K562 (cell line): ENCODE results near the gene AGAP1. TPM values are rescaled to one million over a fixed set of nuclear protein-coding genes. Genes with fewer than 3 reads are reported as not detected.

ENCODE experiments used
- ATAC-seq: fragments of 200-7000 bp; cut with Tn5 transposase; 3 replicates; pipeline ENCODE4 v1.9.1; 2020; ENCODE audit warnings: moderate library complexity
- BruUV-seq: library from RNA; stranded (reverse); fragments of 400-500 nt; replicated peaks from 2 replicates; lab custom pipeline; 2021; lab: Mats Ljungman, UMichigan
- CTCF ChIA-PET: fragments of 300-600 bp; formaldehyde crosslinking; extraction: SDS; loops from one replicate; lab custom pipeline; 2021; ENCODE audit warnings: low intra/inter-chr PET ratio; lab: Yijun Ruan, JAX
- POLR2A ChIA-PET: fragments of 300-600, 350-650 bp; sonication (Branson Sonifier 250); formaldehyde crosslinking; extraction: SDS; loops from one replicate; lab custom pipeline; 2021; ENCODE audit warnings: antibody characterized with exemption, inconsistent platforms; lab: Yijun Ruan, JAX
- DNase-seq, 4 experiments: peaks; one replicate each; pipeline versions ENCODE4 v3.0.0 to v3.0.0-alpha.2; 2011 to 2018; ENCODE audit warnings: low spot score in 3 of 4, mixed read lengths in 3 of 4; ENCODE audit errors: extremely low read depth in 1 of 4
- FAIRE-seq: peaks from 2 replicates; lab custom pipeline; 2011; peaks lifted over from hg19 to GRCh38; lab: Jason Lieb, UNC
- H2AFZ ChIP-seq: 2 replicates; pipeline ENCODE4 v1.6.0; 2011; ENCODE audit warnings: low read depth, low read length, control low read depth, inconsistent platforms
- H3K27ac ChIP-seq: fragments of 200-600 bp; 3 replicates; pipeline ENCODE4 v1.8.0; 2011; ENCODE audit warnings: low read depth, mild to moderate bottlenecking, control low read depth, inconsistent platforms, low read length, moderate library complexity, mixed read lengths; ENCODE audit errors: extremely low read depth
- H3K27me3 ChIP-seq, 2 experiments: fragments of 300-600 bp in 1 of 2; 2 replicates in 1 of 2; 3 replicates in 1 of 2; pipeline versions ENCODE4 v1.6.0 to v1.8.0; 2011; ENCODE audit warnings: inconsistent platforms in 2 of 2, low read length in 2 of 2, mild to moderate bottlenecking in 1 of 2, mixed read lengths in 1 of 2, moderate library complexity in 1 of 2; ENCODE audit not compliant: control insufficient read depth in 2 of 2, insufficient read depth in 2 of 2
- H3K36me3 ChIP-seq: fragments of 300-600 bp; 3 replicates; pipeline ENCODE4 v1.8.0; 2011; ENCODE audit warnings: mild to moderate bottlenecking, low read length, inconsistent platforms; ENCODE audit not compliant: control insufficient read depth, insufficient read depth
- H3K4me1 ChIP-seq, 2 experiments: fragments of 200-600 bp in 1 of 2; replicated peaks in 1 of 2; 2 replicates in 1 of 2; 3 replicates in 1 of 2; pipeline versions ENCODE4 v1.5.1 to v1.8.0; 2011; ENCODE audit warnings: inconsistent platforms in 2 of 2, low read length in 2 of 2, mild to moderate bottlenecking in 1 of 2, mixed read lengths in 1 of 2, moderate library complexity in 1 of 2; ENCODE audit not compliant: control insufficient read depth in 2 of 2, insufficient read depth in 2 of 2
- H3K4me2 ChIP-seq: 2 replicates; pipeline ENCODE4 v1.6.1; 2011; ENCODE audit warnings: low read length, control low read depth, inconsistent platforms, mixed read lengths; ENCODE audit not compliant: insufficient read depth
- H3K4me3 ChIP-seq: fragments of 200-600 bp; sonication (generic), shearing (Covaris generic); 2 replicates; pipeline ENCODE4 v1.5.1; 2016; ENCODE audit warnings: control low read depth, inconsistent platforms
- H3K79me2 ChIP-seq: fragments of 200-600 bp; 3 replicates; pipeline ENCODE4 v1.8.0; 2011; ENCODE audit warnings: low read length, inconsistent platforms; ENCODE audit not compliant: control insufficient read depth, insufficient read depth
- H3K9ac ChIP-seq, 2 experiments: 2 replicates each; pipeline versions ENCODE4 v1.6.0 to v1.6.1; 2011; ENCODE audit warnings: low read depth in 2 of 2, low read length in 2 of 2, control low read depth in 1 of 2, inconsistent platforms in 1 of 2, mild to moderate bottlenecking in 1 of 2, mixed read lengths in 1 of 2; ENCODE audit not compliant: insufficient read depth in 1 of 2
- H3K9me1 ChIP-seq: one replicate; pipeline ENCODE4 v1.6.0; 2011; ENCODE audit warnings: inconsistent platforms, mild to moderate bottlenecking, low read length, moderate library complexity; ENCODE audit not compliant: control insufficient read depth, insufficient read depth
- H3K9me3 ChIP-seq: replicated peaks from 2 replicates; pipeline ENCODE4 v1.5.1; 2011; ENCODE audit warnings: low read depth, low read length, inconsistent platforms; ENCODE audit not compliant: control insufficient read depth, insufficient read depth
- H4K20me1 ChIP-seq: replicated peaks from 2 replicates; pipeline ENCODE4 v1.6.1; 2011; ENCODE audit warnings: low read length, inconsistent platforms, mixed read lengths; ENCODE audit not compliant: control insufficient read depth, insufficient read depth
- ELF2 ChIP-seq: fragments of 250-450 bp; sonication (Bioruptor Pico); IDR thresholded peaks from 2 replicates; pipeline ENCODE4 v1.5.0; 2021; ENCODE audit warnings: mild to moderate bottlenecking
- EZH2 ChIP-seq: IDR thresholded peaks from 2 replicates; pipeline ENCODE4 v1.6.1; 2012; ENCODE audit warnings: low read depth, mild to moderate bottlenecking, inconsistent platforms, low read length, borderline replicate concordance
- HMGXB4 ChIP-seq: sonication (generic); formaldehyde crosslinking; IDR thresholded peaks from 2 replicates; pipeline ENCODE4 v1.8.1; 2023; ENCODE audit warnings: mild to moderate bottlenecking, missing genetic modification reagents
- MNT ChIP-seq, 2 experiments: fragments of 450-650 bp; conservative IDR thresholded peaks; 2 replicates each; pipeline ENCODE4 v1.6.1; 2017; ENCODE audit warnings: mild to moderate bottlenecking in 2 of 2, moderate library complexity in 2 of 2
- NELFE ChIP-seq: IDR thresholded peaks from 2 replicates; pipeline ENCODE4 v1.6.1; 2011; ENCODE audit warnings: mild to moderate bottlenecking; ENCODE audit not compliant: insufficient read depth, insufficient read length
- NFIC ChIP-seq: fragments of 450-650 bp; IDR thresholded peaks from 2 replicates; pipeline ENCODE4 v1.6.1; 2017; ENCODE audit warnings: mild to moderate bottlenecking, inconsistent platforms
- NRF1 ChIP-seq, 2 experiments: fragments of 450-650 bp; IDR thresholded peaks in 1 of 2; conservative IDR thresholded peaks in 1 of 2; 2 replicates each; pipeline ENCODE4 v1.6.1; 2014; ENCODE audit warnings: mild to moderate bottlenecking in 2 of 2
- PCBP2 ChIP-seq: fragments of 200-400 bp; formaldehyde crosslinking; IDR thresholded peaks from 2 replicates; pipeline ENCODE4 v1.6.1; 2018; ENCODE audit warnings: low read length, low read depth, mild to moderate bottlenecking, moderate library complexity; ENCODE audit not compliant: poor library complexity, severe bottlenecking
- SMARCE1 ChIP-seq: fragments of 450-650 bp; IDR thresholded peaks from 2 replicates; pipeline ENCODE4 v1.7.1; 2016; ENCODE audit warnings: mild to moderate bottlenecking
- SUPT5H ChIP-seq: fragments of 450-650 bp; IDR thresholded peaks from 2 replicates; pipeline ENCODE4 v1.6.1; 2016
- TAF7 ChIP-seq: fragments of 450-650 bp; IDR thresholded peaks from 2 replicates; pipeline ENCODE4 v1.6.1; 2016; ENCODE audit warnings: missing genetic modification characterization, missing compliant biosample characterization
- ZBTB49 ChIP-seq: sonication (generic); formaldehyde crosslinking; IDR thresholded peaks from 2 replicates; pipeline ENCODE4 v1.8.0; 2022; ENCODE audit warnings: missing genetic modification reagents, mild to moderate bottlenecking, borderline replicate concordance
- ZNF143 ChIP-seq: sonication (generic); formaldehyde crosslinking; IDR thresholded peaks from 2 replicates; pipeline ENCODE4 v1.9.0; 2022; ENCODE audit warnings: mild to moderate bottlenecking, missing genetic modification reagents
- ZNF175 ChIP-seq: fragments of 200-800 bp; sonication (Bioruptor generic); IDR thresholded peaks from 2 replicates; pipeline ENCODE4 v1.6.1; 2016; ENCODE audit warnings: low read depth, mild to moderate bottlenecking, missing genetic modification characterization, missing compliant biosample characterization
- ZNF347 ChIP-seq: fragments of 450-650 bp; formaldehyde crosslinking; IDR thresholded peaks from 2 replicates; pipeline ENCODE4 v1.4.0; 2020; ENCODE audit warnings: low read depth, mild to moderate bottlenecking, moderate library complexity
- WGBS: fragments of 100-300 bp; shearing (Covaris generic); methylation state at CpG from one replicate; pipeline ENCODE4 v1.1.6; 2016; ENCODE audit warnings: low coverage, mixed read lengths; ENCODE audit not compliant: insufficient coverage; ENCODE audit errors: missing lambda C conversion rate; 5-methylcytosine and 5-hydroxymethylcytosine counted together
- in situ Hi-C: fragments of 300-500 bp; cut with MboI; formaldehyde crosslinking; loops from 4 replicates; pipeline ENCODE4 v1.15.0; 2018; ENCODE audit warnings: inconsistent platforms, mixed read lengths
- intact Hi-C: fragments of 100-400 bp; cut with micrococcal nuclease; formaldehyde crosslinking; loops from 2 replicates; pipeline ENCODE4 v1.14.2; 2022
- polyA plus RNA-seq, 8 experiments: library from polyadenylated mRNA; depleted of rRNA in 4 of 8; stranded (reverse) in 5 of 8; unstranded in 3 of 8; fragments of >200 nt; fragmentation: Nextera tagmentation in 2 of 8; fragmentation: Illumina TruSeq in 1 of 8; extraction: Ambion mirVana in 2 of 8; extraction: Trizol in 1 of 8; gene quantifications; 2 replicates each; pipeline versions ENCODE4 v1.2.1 to v1.2.3, GENCODE V29; 2011 to 2014; ENCODE audit warnings: inconsistent platforms in 1 of 8, missing spikeins in 1 of 8
- total RNA-seq, 7 experiments: library from RNA; depleted of rRNA in 6 of 7; stranded (reverse); fragments of >200 nt in 6 of 7; fragmentation: Illumina TruSeq in 2 of 7; extraction: Trizol in 2 of 7; gene quantifications; 2 replicates each; pipeline versions ENCODE4 v1.2.1 to v1.2.3, GENCODE V29; 2011 to 2021; ENCODE audit warnings: low replicate concordance in 1 of 7

AGAP1 gene
- total and polyA plus RNA-seq, 9 of the 15 experiments (the other 6 are each of a cell fraction or from before 2014, with no cell fraction given): 1.3 to 24.0 (median 10.6) TPM

- TF ChIP-seq SUPT5H: no peak
- no peak for TF ChIP-seq PCBP2
- TF ChIP-seq ZNF175 (CRISPR knock-in tag): no peak
- TF ChIP-seq MNT (conservative IDR thresholded peaks at IDR 0.05): no peak
- no peak for TF ChIP-seq NFIC
- no peak for TF ChIP-seq TAF7 (tag)
- no peak for TF ChIP-seq SMARCE1
- TF ChIP-seq ELF2 (CRISPR knock-in tag): no peak
- no peak for TF ChIP-seq NRF1 (conservative IDR thresholded peaks at IDR 0.05 in 1 of 2, IDR thresholded peaks at IDR 0.05 in 1 of 2)
- TF ChIP-seq ZNF143 (CRISPR knock-in tag): no peak
- no peak for TF ChIP-seq HMGXB4 (CRISPR knock-in tag)
- no peak for TF ChIP-seq ZNF347 (CRISPR knock-in tag)
- TF ChIP-seq ZBTB49 (CRISPR knock-in tag): no peak
- TF ChIP-seq NELFE: no peak
- TF ChIP-seq EZH2: no peak
- in situ Hi-C loops: no loop called here
- ATAC-seq: no peak
Measured at GRCh38 chr2:235554936-235555335, 61.1 kb downstream of the AGAP1 start.

More at GRCh38 chr2:235554936-235555335, 61.1 kb downstream of the AGAP1 start:
- WGBS: 79% methylated on average over 8 of the region's 9 CpGs
- no TSS peak for BruUV-seq
- intact Hi-C loops: no loop called here
- ChIA-PET CTCF (no interaction called here), POLR2A (no interaction called here)
- Histone ChIP-seq H3K79me2 (peaks cover 85% of the 10 kb centered on the region), H3K9me3 (no peaks in the 10 kb centered on the region), H3K4me1 (peaks cover 5 to 11% of the 10 kb centered on the region in 2 experiments; a peak in 3 of 5 replicates), H4K20me1 (peaks cover 77% of the 10 kb centered on the region), H2AFZ (no peak overlapping the region), H3K36me3 (no peaks in the 10 kb centered on the region), H3K27me3 (no peaks in the 10 kb centered on the region), H3K27ac (no peak overlapping the region), H3K4me2 (no peak overlapping the region), H3K9ac (no peak overlapping the region), H3K4me3 (no peak overlapping the region), H3K9me1 (peaks cover 15% of the 10 kb centered on the region)
- FAIRE-seq (no peak), DNase-seq (no peak)
